Lower leg skin (tissue), 4 donors: ENCODE results near the gene PLIN3. TPM values are rescaled to one million over a fixed set of nuclear protein-coding genes. Genes with fewer than 3 reads are reported as not detected.

Experiments
- DNase-seq, 2 donors: peaks; one replicate each; pipeline ENCODE4 v3.0.0-alpha.2; 2019; ENCODE audit warnings: low spot score in 2 of 2
- H3K4me3 ChIP-seq: fragments of 200-600 bp; sonication (generic); 2 replicates; pipeline ENCODE4 v1.5.1; 2017; ENCODE audit warnings: mild to moderate bottlenecking, low read depth; ENCODE audit not compliant: poor library complexity, severe bottlenecking
- CTCF ChIP-seq, 3 donors: fragments of 450-650 bp; IDR thresholded peaks; one replicate each; pipeline ENCODE4 v1.5.1; 2016; ENCODE audit warnings: antibody characterized with exemption in 3 of 3, mild to moderate bottlenecking in 3 of 3, moderate library complexity in 2 of 3
- POLR2A ChIP-seq, 2 donors: fragments of 450-650 bp; IDR thresholded peaks; one replicate each; pipeline ENCODE4 v1.6.1; 2016 to 2017; ENCODE audit warnings: antibody characterized with exemption in 2 of 2, mild to moderate bottlenecking in 1 of 2, moderate library complexity in 1 of 2
- WGBS, 2 donors: methylation state at CpG; one replicate each; pipeline ENCODE4 v1.1.5; 2018; 5-methylcytosine and 5-hydroxymethylcytosine counted together
- intact Hi-C: fragments of 100-400 bp; cut with DNase I; formaldehyde crosslinking; loops from one replicate; pipeline ENCODE4 v1.15.0; 2023; ENCODE audit warnings: low total_unique reads
- total RNA-seq, 4 donors: library from RNA; depleted of rRNA; stranded (reverse); fragments of >200 nt; gene quantifications; one replicate each; pipeline ENCODE4 v1.1.0, GENCODE V29; 2016

The PLIN3 gene
- total RNA-seq, 4 donors from 2014 or later = 59.6 to 92.3 (median 68.5) TPM

- no peak overlapping the region for H3K4me3 ChIP-seq
- intact Hi-C loops = no loop called here
- TF ChIP-seq POLR2A (IDR thresholded peaks at IDR 0.05) = no peak
- TF ChIP-seq CTCF (IDR thresholded peaks at IDR 0.05) = no peak
- DNase-seq = no peak
- 78 to 91% methylated on average over 15 to 20 of the region's 32 CpGs for WGBS, 2 donors
These were observed 49.8 kb downstream of the PLIN3 start for GRCh38 chr19:4817467-4818277.

DNA sequence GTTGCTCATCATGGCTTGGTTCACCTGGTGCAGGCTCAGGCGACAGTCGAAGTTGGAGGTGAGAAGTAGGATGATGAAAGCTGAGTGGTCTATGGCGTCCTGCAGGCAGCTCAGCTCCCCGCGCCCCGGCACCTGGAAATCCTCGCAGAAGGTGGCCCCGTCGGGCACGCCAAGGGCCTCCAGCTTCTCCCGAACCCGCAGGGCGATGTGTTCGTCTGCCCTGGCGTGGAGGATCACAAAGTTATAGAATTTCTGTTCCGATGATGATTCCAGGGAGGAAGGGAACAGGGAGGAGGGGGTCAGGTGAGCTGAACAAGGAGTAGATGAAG is 50.6 kb downstream of the PLIN3 start:
- intact Hi-C loops = no loop called here
- WGBS, 2 donors = 86 to 96% methylated on average over 16 of the region's 16 CpGs
- TF ChIP-seq POLR2A (IDR thresholded peaks at IDR 0.05) (no peak), CTCF (IDR thresholded peaks at IDR 0.05) (no peak)
- H3K4me3 ChIP-seq = no peak overlapping the region
- no peak for DNase-seq

DNA sequence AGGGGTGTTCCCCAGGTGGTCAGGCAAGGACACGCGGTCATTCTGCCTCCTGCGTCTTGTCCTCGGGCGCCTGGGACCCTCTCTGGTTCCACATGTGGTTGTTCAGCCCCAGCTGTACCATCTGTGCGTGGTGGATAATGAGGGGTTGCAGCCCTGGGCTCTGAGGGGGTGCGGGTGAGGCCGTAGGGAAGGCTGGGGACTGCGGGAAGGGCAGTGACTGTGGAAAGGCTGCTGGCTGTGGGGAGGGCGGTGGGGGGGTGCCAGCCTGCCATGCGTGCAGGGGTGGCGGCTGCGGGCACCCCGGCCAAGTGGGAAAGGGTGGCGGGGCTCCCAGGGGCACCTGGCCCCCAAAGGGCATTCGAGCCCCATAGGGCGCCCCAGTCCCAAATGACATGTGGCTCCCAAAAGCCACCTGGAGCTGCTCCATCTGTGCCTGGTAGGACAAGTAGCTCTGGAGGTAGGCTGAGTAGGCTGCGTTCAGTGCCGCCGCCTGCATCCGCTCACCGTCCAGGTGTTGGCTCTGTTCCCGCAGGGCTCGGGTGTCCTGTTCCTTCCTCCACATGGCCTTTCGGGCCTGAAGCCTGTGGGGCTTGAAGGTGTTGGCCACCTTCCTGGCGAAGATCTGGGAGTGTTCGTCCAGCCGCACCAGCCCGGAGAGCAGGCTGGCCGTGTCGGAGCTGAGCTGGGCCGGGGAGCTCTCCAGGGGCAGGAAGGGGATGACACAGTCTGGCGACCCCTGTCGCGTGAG is 51.1 kb downstream of the PLIN3 start:
- intact Hi-C loops = no loop called here
- DNase-seq = no peak
- WGBS, 2 donors = 91 to 93% methylated on average over 32 to 35 of the region's 35 CpGs
- TF ChIP-seq POLR2A (IDR thresholded peaks at IDR 0.05) = no peak
- no peak for TF ChIP-seq CTCF (IDR thresholded peaks at IDR 0.05)
- H3K4me3 ChIP-seq = no peak overlapping the region

DNA sequence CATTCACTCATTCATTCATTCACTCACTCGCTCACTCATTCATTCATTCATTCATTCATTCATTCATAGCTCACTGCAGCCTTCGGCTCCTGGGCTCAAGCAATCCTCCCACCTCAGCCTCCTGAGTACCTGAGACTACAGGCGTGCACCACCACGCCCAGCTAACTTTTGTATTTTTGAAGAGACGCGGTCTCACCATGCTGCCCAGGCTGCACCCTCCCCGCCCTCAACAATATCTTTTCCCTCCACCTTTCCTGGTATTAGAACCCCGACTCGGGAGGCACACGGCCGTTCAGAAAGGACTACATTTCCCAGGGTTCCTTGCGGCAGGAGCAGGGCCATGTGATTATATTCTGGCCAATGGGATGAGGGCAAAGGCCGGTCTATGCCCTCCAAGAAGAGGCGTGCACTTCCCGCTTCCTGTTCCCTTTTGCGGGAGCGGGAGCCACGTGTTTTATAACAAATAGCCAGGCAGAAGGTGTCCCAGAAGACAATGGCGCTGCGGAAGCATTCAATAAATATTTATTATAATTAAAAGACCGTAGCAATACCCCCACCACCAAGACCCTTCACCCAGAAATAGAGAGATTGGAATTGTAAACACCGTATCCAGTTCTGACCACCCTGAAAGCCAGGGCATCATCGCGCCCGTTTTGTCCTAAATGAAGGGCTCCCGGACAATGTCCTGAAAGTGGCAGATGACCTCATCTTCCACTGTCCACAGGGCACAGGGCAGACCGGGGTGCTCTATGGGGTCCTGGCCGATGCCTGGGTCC is 51.9 kb downstream of the PLIN3 start:
- no peak overlapping the region for H3K4me3 ChIP-seq
- 27 to 34% methylated on average over 28 of the region's 28 CpGs for WGBS, 2 donors
- peak; percentile 92 to 96 for DNase-seq
- intact Hi-C loops = no loop called here
- TF ChIP-seq CTCF (IDR thresholded peaks at IDR 0.05) (no peak), POLR2A (IDR thresholded peaks at IDR 0.05) (no peak)

- WGBS, 2 donors = 72 to 78% methylated on average over 7 of the region's 7 CpGs
- no peak for TF ChIP-seq POLR2A (IDR thresholded peaks at IDR 0.05)
- TF ChIP-seq CTCF (IDR thresholded peaks at IDR 0.05) = no peak
- intact Hi-C loops = loop anchor here (5.0 kb wide), 2 partner anchors 37 to 102 kb away; no protein-coding TSS in a partner anchor
- no peak overlapping the region for H3K4me3 ChIP-seq
- no peak for DNase-seq
These were observed 52.6 kb downstream of the PLIN3 start for GRCh38 chr19:4814625-4815425.
